NB4 (cell line): Measurements from ENCODE around the gene LRP1B.
A peak's percentile ranks its signal among the peaks of the same experiment; 100 is the strongest.

ENCODE experiments used
- DNase-seq: peaks from one replicate; pipeline ENCODE4 v3.0.0; 2010; ENCODE audit warnings: low read depth
- H3K4me3 ChIP-seq: one replicate; pipeline ENCODE4 v1.5.1; 2011; ENCODE audit warnings: mild to moderate bottlenecking, low read depth, low read length, moderate library complexity
- MYC ChIP-seq: IDR thresholded peaks from 2 replicates; pipeline ENCODE4 v1.6.1; 2011; ENCODE audit warnings: low read depth, low read length
- POLR2A ChIP-seq: IDR thresholded peaks from 2 replicates; pipeline ENCODE4 v1.6.1; 2011; ENCODE audit warnings: mild to moderate bottlenecking; ENCODE audit not compliant: insufficient read length; ENCODE audit errors: extremely low read depth
- TF ChIP-seq, protein P1 (sequence below): IDR thresholded peaks from 2 replicates; pipeline ENCODE4 v1.6.1; 2011; ENCODE audit warnings: low read depth, low read length
- TF ChIP-seq, protein P2 (sequence below): IDR thresholded peaks from one replicate; pipeline ENCODE4 v1.5.1; 2012; ENCODE audit warnings: low read depth, low read length

Gene LRP1B

DNA sequence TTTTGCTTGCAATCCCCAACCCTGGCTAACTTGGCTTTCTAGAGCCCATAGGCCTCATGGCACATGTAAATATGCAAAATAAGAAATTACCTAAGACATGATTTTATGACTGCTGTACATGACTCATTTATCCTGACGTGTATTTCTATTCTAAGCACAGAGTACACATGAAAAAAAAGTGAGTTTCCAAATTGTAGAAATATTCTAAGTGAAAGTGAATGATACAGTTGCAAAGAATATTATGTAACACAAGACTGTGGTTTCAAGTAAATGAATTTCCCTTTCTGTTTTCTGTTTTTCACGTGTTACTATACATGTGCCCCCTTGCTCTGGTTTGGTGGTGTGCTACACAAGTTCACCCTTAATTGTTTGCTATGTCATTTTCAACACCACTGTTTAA lies 162.4 kb downstream of the LRP1B start:
- DNase-seq, result peak; percentile 14
- TF ChIP-seq, protein P1, sequence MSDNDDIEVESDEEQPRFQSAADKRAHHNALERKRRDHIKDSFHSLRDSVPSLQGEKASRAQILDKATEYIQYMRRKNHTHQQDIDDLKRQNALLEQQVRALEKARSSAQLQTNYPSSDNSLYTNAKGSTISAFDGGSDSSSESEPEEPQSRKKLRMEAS, result peak; percentile 66; the same call in 1 of the 2 replicates
- TF ChIP-seq, protein P2, sequence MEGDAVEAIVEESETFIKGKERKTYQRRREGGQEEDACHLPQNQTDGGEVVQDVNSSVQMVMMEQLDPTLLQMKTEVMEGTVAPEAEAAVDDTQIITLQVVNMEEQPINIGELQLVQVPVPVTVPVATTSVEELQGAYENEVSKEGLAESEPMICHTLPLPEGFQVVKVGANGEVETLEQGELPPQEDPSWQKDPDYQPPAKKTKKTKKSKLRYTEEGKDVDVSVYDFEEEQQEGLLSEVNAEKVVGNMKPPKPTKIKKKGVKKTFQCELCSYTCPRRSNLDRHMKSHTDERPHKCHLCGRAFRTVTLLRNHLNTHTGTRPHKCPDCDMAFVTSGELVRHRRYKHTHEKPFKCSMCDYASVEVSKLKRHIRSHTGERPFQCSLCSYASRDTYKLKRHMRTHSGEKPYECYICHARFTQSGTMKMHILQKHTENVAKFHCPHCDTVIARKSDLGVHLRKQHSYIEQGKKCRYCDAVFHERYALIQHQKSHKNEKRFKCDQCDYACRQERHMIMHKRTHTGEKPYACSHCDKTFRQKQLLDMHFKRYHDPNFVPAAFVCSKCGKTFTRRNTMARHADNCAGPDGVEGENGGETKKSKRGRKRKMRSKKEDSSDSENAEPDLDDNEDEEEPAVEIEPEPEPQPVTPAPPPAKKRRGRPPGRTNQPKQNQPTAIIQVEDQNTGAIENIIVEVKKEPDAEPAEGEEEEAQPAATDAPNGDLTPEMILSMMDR, result no peak
- peak; percentile 45; the same call in 1 of the 2 replicates for TF ChIP-seq MYC
- H3K4me3 ChIP-seq, result no peak overlapping the region

DNA sequence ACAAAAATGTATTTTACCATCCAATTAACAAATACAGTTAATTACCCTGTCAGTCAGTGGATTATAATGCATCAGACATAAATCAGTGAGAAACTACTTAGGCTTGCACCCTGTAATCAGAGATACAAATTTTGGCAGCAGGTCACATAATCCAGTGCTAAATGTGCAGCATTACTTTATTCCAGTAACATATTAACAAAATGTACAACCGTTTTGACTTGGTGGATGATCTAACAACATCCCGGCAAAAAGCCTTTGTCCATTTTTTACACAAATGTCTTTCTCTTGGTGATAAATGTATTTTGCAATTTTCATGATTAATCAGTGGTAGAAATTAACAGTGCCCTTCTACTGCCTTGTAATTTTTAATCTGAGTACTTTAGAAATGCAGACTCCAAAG lies 162.8 kb downstream of the LRP1B start:
- DNase-seq, result no peak
- H3K4me3 ChIP-seq, result no peak overlapping the region
- TF ChIP-seq, protein P2, result no peak
- no peak for TF ChIP-seq POLR2A

DNA sequence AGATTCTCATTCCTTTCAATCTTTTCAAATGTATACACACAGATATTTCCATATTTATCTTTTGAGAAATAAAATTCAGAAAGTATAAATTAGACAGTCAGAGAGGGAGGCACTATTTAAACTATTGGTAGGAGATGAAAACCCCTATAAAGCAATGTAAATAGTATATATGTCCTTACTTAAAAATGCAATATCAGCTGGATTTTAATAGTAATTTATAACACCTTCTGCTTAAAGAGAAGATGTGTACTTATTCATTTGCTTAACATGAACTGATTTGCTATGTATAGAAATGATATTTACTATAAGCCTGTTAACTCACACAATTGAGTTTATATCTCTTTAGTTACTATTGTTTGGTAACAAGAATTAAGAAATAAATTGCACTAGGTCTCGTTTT lies 163.3 kb downstream of the LRP1B start:
- no peak for DNase-seq

DNA sequence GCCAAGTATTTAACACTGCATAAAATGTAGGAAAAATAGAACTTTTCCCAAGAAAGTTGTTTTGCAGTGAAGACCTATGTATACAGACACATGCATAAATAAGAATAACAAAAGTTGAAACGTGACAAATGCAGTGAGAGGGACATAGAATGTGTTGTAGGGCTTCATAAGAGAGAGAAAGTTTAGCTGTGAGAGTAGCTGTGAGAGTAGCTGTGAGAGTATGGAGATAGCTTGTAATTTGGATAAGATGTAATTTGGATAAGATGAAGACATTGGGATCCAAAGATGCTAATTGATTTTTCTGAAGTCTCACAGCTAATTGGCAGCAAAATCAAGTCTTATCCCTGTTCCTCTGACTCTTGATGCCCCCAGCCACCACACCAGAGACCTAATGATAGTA lies 170.9 kb downstream of the LRP1B start:
- DNase-seq, result no peak
- TF ChIP-seq MYC, result no peak
- TF ChIP-seq, protein P2, result no peak
- TF ChIP-seq POLR2A, result no peak
- TF ChIP-seq, protein P1, result no peak
- no peak overlapping the region for H3K4me3 ChIP-seq

More for the DNA sequence above, 163.3 kb downstream of the LRP1B start:
- no peak overlapping the region for H3K4me3 ChIP-seq
- TF ChIP-seq MYC (no peak), POLR2A (no peak)
- TF ChIP-seq, protein P1, result no peak
- TF ChIP-seq, protein P2, result no peak

DNA sequence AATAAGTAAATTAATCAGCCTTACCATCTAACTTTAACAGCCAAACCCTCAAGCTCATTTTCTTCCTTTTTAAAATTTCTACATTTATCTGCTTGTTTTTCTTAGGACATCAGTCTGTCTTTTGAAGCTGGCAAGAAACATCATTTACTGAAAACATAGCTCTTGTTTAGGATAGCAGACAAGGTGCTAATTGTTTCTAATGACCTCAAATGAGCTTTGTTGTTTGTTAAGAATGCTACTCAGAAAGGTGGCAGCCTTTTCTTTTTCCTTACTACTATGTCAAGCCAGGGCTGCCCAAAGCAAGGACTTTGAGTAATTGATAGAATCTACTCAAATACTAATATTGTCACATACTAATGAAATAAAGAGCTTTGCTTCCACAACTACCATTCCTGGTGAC lies 171.8 kb downstream of the LRP1B start:
- TF ChIP-seq, protein P1, result no peak
- TF ChIP-seq, protein P2, result no peak
- no peak for TF ChIP-seq POLR2A
- TF ChIP-seq MYC, result no peak
- no peak for DNase-seq

DNA sequence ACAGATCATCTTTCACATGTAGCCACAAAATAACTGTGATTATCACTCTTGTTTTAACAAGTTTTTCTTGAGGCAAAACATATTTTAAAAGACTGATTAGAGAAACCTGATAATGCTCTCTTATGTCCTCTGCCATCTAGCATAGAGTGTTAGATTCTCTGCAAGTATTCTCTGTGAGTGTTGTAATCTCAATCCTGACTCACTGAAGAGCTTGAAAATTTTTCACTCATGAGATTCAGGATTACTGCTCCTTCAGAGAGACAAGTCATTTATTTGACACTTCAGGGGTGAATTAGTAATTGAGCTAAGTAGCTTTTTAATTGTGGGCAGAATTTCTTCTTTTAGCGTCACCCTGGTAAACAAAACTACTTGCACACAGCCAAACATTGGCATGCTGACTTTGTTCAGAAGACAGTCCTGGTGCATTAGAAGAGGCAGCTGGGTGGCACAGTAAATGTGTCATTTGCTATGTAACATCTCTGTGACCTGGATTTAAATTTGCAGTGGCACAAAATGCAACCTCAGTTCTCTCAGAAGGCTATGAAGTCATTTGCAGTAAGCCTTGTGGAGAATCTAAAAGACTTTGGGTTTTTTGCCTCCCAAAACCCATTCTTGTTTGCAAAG lies 172.9 kb downstream of the LRP1B start:
- no peak for DNase-seq
- TF ChIP-seq POLR2A (no peak), MYC (no peak)
- TF ChIP-seq, protein P1, result no peak
- TF ChIP-seq, protein P2, result no peak

More for the DNA sequence above, 171.8 kb downstream of the LRP1B start:
- no peak overlapping the region for H3K4me3 ChIP-seq

More for the DNA sequence above, 172.9 kb downstream of the LRP1B start:
- H3K4me3 ChIP-seq, result no peak overlapping the region
